Ammon's horn (tissue), 1 donor: ENCODE data around the gene HS2ST1.
A peak's percentile ranks its signal among the peaks of the same experiment; 100 is the strongest.

Experiments
- DNase-seq: peaks from one replicate; pipeline ENCODE4 v3.0.0-alpha.2; 2016; ENCODE audit warnings: low spot score

Gene HS2ST1

GRCh38 chr1:87113313-87113712 is 198.9 kb downstream of the HS2ST1 start:
- DNase-seq = no peak

GRCh38 chr1:87115317-87115890 is 201.0 kb downstream of the HS2ST1 start:
- DNase-seq = no peak

GRCh38 chr1:87115891-87116290 is 201.5 kb downstream of the HS2ST1 start:
- DNase-seq = no peak

GRCh38 chr1:87117761-87118368 is 203.4 kb downstream of the HS2ST1 start:
- DNase-seq = no peak

- no peak for DNase-seq
These were observed 205.2 kb downstream of the HS2ST1 start for GRCh38 chr1:87119541-87120140.

GRCh38 chr1:87120779-87121178 is 206.3 kb downstream of the HS2ST1 start:
- no peak for DNase-seq

- no peak for DNase-seq
These were observed 207.3 kb downstream of the HS2ST1 start for GRCh38 chr1:87121711-87122163.

- no peak for DNase-seq
These were observed 207.8 kb downstream of the HS2ST1 start for GRCh38 chr1:87122243-87122642.

GRCh38 chr1:87123610-87124009 is 209.2 kb downstream of the HS2ST1 start:
- DNase-seq = no peak

GRCh38 chr1:87126886-87127505 is 212.6 kb downstream of the HS2ST1 start:
- DNase-seq = no peak

GRCh38 chr1:87127581-87127980 is 213.1 kb downstream of the HS2ST1 start:
- DNase-seq = no peak

GRCh38 chr1:87129038-87129437 is 214.6 kb downstream of the HS2ST1 start:
- DNase-seq = no peak

GRCh38 chr1:87129606-87130005 is 215.2 kb downstream of the HS2ST1 start:
- no peak for DNase-seq

GRCh38 chr1:87130438-87130837 is 216.0 kb downstream of the HS2ST1 start:
- DNase-seq = no peak

- peak; percentile 91 for DNase-seq
These were observed 217.4 kb downstream of the HS2ST1 start for GRCh38 chr1:87131809-87132283.

GRCh38 chr1:87132284-87132870 is 217.9 kb downstream of the HS2ST1 start:
- DNase-seq = no peak

- DNase-seq = peak; percentile 85
These were observed 219.6 kb downstream of the HS2ST1 start for GRCh38 chr1:87134061-87134460.

GRCh38 chr1:87134625-87135328 is 220.3 kb downstream of the HS2ST1 start:
- peak; percentile 52 for DNase-seq

- DNase-seq = peak; percentile 76
These were observed 220.9 kb downstream of the HS2ST1 start for GRCh38 chr1:87135329-87135712.

- DNase-seq = no peak
These were observed 222.3 kb downstream of the HS2ST1 start for GRCh38 chr1:87136607-87137341.

GRCh38 chr1:87137342-87137739 is 222.9 kb downstream of the HS2ST1 start:
- DNase-seq = no peak
